H9 (cell line): ENCODE results near the gene SUPT3H. TPM values are rescaled to one million over a fixed set of nuclear protein-coding genes. Genes with fewer than 3 reads are reported as not detected.

Experiments used
- DNase-seq: peaks from one replicate; pipeline ENCODE4 v3.0.0-alpha.2; 2017
- H2AFZ ChIP-seq: one replicate; pipeline ENCODE4 v1.6.1; 2013; ENCODE audit warnings: mild to moderate bottlenecking, low read length, control low read depth, moderate library complexity
- H2AK5ac ChIP-seq: 2 replicates; pipeline ENCODE4 v1.6.1; 2013; ENCODE audit warnings: low read length, control low read depth, mixed read lengths; ENCODE audit not compliant: insufficient read length
- H2BK120ac ChIP-seq: one replicate; pipeline ENCODE4 v1.6.1; 2013; ENCODE audit warnings: low read depth, mild to moderate bottlenecking, low read length, control low read depth, inconsistent platforms; ENCODE audit not compliant: poor library complexity, severe bottlenecking
- H2BK12ac ChIP-seq: 2 replicates; pipeline ENCODE4 v1.6.1; 2013; ENCODE audit warnings: low read length, control low read depth, mixed read lengths, low read depth; ENCODE audit not compliant: insufficient read length
- H2BK15ac ChIP-seq: 2 replicates; pipeline ENCODE4 v1.6.1; 2013; ENCODE audit warnings: low read depth, low read length, control low read depth
- H2BK20ac ChIP-seq: one replicate; pipeline ENCODE4 v1.6.1; 2013; ENCODE audit warnings: low read depth, mild to moderate bottlenecking, low read length, control low read depth, inconsistent platforms; ENCODE audit not compliant: poor library complexity, severe bottlenecking
- H2BK5ac ChIP-seq: 2 replicates; pipeline ENCODE4 v1.6.1; 2013; ENCODE audit warnings: low read length, control low read depth, mixed read lengths; ENCODE audit not compliant: insufficient read length
- H3K14ac ChIP-seq: 2 replicates; pipeline ENCODE4 v1.6.1; 2013; ENCODE audit warnings: low read length, control low read depth; ENCODE audit not compliant: insufficient read depth
- H3K18ac ChIP-seq: 2 replicates; pipeline ENCODE4 v1.6.1; 2013; ENCODE audit warnings: low read depth, mild to moderate bottlenecking, mixed read lengths, low read length, control low read depth; ENCODE audit not compliant: insufficient read length
- H3K23ac ChIP-seq: 2 replicates; pipeline ENCODE4 v1.6.1; 2013; ENCODE audit warnings: low read length, control low read depth, mixed read lengths, low read depth; ENCODE audit not compliant: insufficient read length
- H3K23me2 ChIP-seq: 2 replicates; pipeline ENCODE4 v1.6.1; 2013; ENCODE audit warnings: low read depth, mild to moderate bottlenecking, mixed read lengths, low read length, control low read depth; ENCODE audit not compliant: insufficient read length, poor library complexity, severe bottlenecking
- H3K27ac ChIP-seq: 2 replicates; pipeline ENCODE4 v1.5.1; 2013; ENCODE audit warnings: low read length, control low read depth, mixed read lengths, low read depth; ENCODE audit not compliant: insufficient read length
- H3K27me3 ChIP-seq: 2 replicates; pipeline ENCODE4 v1.6.1; 2013; ENCODE audit warnings: low read length, control low read depth, inconsistent platforms; ENCODE audit not compliant: insufficient read depth
- H3K4ac ChIP-seq: 2 replicates; pipeline ENCODE4 v1.6.1; 2013; ENCODE audit warnings: low read depth, mild to moderate bottlenecking, control low read depth, inconsistent platforms, low read length, moderate library complexity
- H3K4me1 ChIP-seq: 2 replicates; pipeline ENCODE4 v1.6.1; 2013; ENCODE audit warnings: low read length, control low read depth, inconsistent platforms; ENCODE audit not compliant: insufficient read depth
- H3K4me2 ChIP-seq: 2 replicates; pipeline ENCODE4 v1.6.1; 2013; ENCODE audit warnings: low read length, control low read depth, mixed read lengths; ENCODE audit not compliant: insufficient read length, insufficient read depth
- H3K56ac ChIP-seq: 2 replicates; pipeline ENCODE4 v1.6.1; 2013; ENCODE audit warnings: low read depth, mild to moderate bottlenecking, mixed read lengths, low read length, control low read depth; ENCODE audit not compliant: insufficient read length
- H3K79me1 ChIP-seq: 2 replicates; pipeline ENCODE4 v1.6.1; 2013; ENCODE audit warnings: low read depth, mild to moderate bottlenecking, moderate library complexity, low read length, control low read depth, inconsistent platforms; ENCODE audit not compliant: insufficient read depth, poor library complexity, severe bottlenecking
- H3K79me2 ChIP-seq: 2 replicates; pipeline ENCODE4 v1.6.1; 2013; ENCODE audit warnings: low read length, control low read depth, inconsistent platforms; ENCODE audit not compliant: insufficient read depth
- H3K9ac ChIP-seq: 2 replicates; pipeline ENCODE4 v1.6.1; 2013; ENCODE audit warnings: low read length, control low read depth, mixed read lengths; ENCODE audit not compliant: insufficient read length; ENCODE audit errors: extremely low read depth
- H3K9me3 ChIP-seq: one replicate; pipeline ENCODE4 v1.6.1; 2013; ENCODE audit warnings: low read depth, low read length, inconsistent platforms; ENCODE audit not compliant: control insufficient read depth
- H3T11ph ChIP-seq: one replicate; pipeline ENCODE4 v1.6.1; 2013; ENCODE audit warnings: mild to moderate bottlenecking, low read length, control low read depth, inconsistent platforms
- H4K20me1 ChIP-seq: one replicate; pipeline ENCODE4 v1.6.1; 2013; ENCODE audit not compliant: control insufficient read depth, insufficient read length, insufficient read depth
- H4K5ac ChIP-seq: 2 replicates; pipeline ENCODE4 v1.6.1; 2013; ENCODE audit warnings: low read depth, mild to moderate bottlenecking, mixed read lengths, low read length, control low read depth; ENCODE audit not compliant: insufficient read length
- H4K8ac ChIP-seq: replicated peaks from 2 replicates; pipeline ENCODE4 v1.6.1; 2013; ENCODE audit warnings: low read length, control low read depth, mixed read lengths, low read depth; ENCODE audit not compliant: insufficient read length
- H4K91ac ChIP-seq: 2 replicates; pipeline ENCODE4 v1.6.1; 2013; ENCODE audit warnings: low read depth, mild to moderate bottlenecking, moderate library complexity, mixed read lengths, low read length, control low read depth; ENCODE audit not compliant: insufficient read length
- H3K27ac Mint-ChIP-seq, 3 experiments: 2 replicates in 2 of 3; 3 replicates in 1 of 3; pipeline ENCODE4 v1.8.0; 2020 to 2021; ENCODE audit warnings: mixed read lengths in 3 of 3, mild to moderate bottlenecking in 1 of 3, moderate library complexity in 1 of 3
- H3K27me3 Mint-ChIP-seq: 2 replicates; pipeline ENCODE4 v1.8.0; 2021; ENCODE audit warnings: low read depth, mild to moderate bottlenecking, moderate library complexity, mixed read lengths
- H3K36me3 Mint-ChIP-seq, 3 experiments: 2 replicates in 2 of 3; 3 replicates in 1 of 3; pipeline ENCODE4 v1.8.0; 2020 to 2021; ENCODE audit warnings: low read depth in 3 of 3, mixed read lengths in 3 of 3; ENCODE audit not compliant: insufficient read depth in 1 of 3
- H3K4me1 Mint-ChIP-seq, 2 experiments: 2 replicates each; pipeline ENCODE4 v1.8.0; 2020; ENCODE audit warnings: mixed read lengths in 2 of 2
- H3K4me3 Mint-ChIP-seq, 2 experiments: 2 replicates in 1 of 2; 3 replicates in 1 of 2; pipeline ENCODE4 v1.8.0; 2020 to 2021; ENCODE audit warnings: mild to moderate bottlenecking in 2 of 2, mixed read lengths in 2 of 2, moderate library complexity in 1 of 2
- H3K9me3 Mint-ChIP-seq, 2 experiments: 2 replicates in 1 of 2; 3 replicates in 1 of 2; pipeline ENCODE4 v1.8.0; 2020; ENCODE audit warnings: mild to moderate bottlenecking in 2 of 2, mixed read lengths in 2 of 2, moderate library complexity in 1 of 2
- CTCF ChIP-seq: fragments of 200-600 bp; sonication (generic); conservative IDR thresholded peaks from 3 replicates; pipeline ENCODE4 v1.8.0; 2021; ENCODE audit warnings: antibody characterized with exemption, mild to moderate bottlenecking
- WGBS: extraction: QIAGEN DNeasy Blood & Tissue Kit; methylation state at CpG from one replicate; pipeline ENCODE4 v1.1.7; 2013; ENCODE audit warnings: missing lambda C conversion rate, low lambda C conversion rate, mixed read lengths; ENCODE audit not compliant: insufficient read length; ENCODE audit errors: extremely low coverage; 5-methylcytosine and 5-hydroxymethylcytosine counted together
- total RNA-seq: library from RNA; stranded (reverse); gene quantifications from 2 replicates; pipeline ENCODE4 v1.2.1, GENCODE V29; 2021

The SUPT3H gene
- total RNA-seq, 1 experiment from 2014 or later, result 22.5 TPM

DNA sequence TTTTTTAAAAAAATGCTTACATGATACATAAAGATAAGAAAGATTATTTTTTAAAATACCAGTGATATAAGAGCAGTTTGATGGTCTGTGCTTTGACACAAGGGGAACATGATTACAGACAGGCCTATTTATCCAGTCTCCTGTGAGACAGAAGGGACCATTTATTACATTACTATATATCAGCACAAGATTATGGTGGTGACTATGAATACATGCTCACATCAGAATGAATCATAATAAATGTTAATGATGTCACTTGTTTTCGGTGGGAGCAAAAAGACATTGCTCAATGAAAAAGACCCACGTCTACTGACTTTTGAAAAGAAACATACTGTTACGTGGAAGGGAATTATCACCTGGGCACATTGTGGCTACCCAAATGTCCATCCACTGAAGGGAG lies 535.1 kb downstream of the SUPT3H start:
- Histone ChIP-seq H3K9ac (no peak overlapping the region), H3K23me2 (no peaks in the 10 kb centered on the region)

More for the DNA sequence above, 535.1 kb downstream of the SUPT3H start:
- Histone ChIP-seq H2BK12ac (no peak overlapping the region), H3K27me3 (no peaks in the 10 kb centered on the region), H4K20me1 (no peaks in the 10 kb centered on the region), H3K23ac (no peak overlapping the region), H2BK5ac (no peak overlapping the region), H3K18ac (no peak overlapping the region), H3K4me2 (no peak overlapping the region), H3K4ac (no peak overlapping the region), H3K4me1 (no peaks in the 10 kb centered on the region), H3K79me1 (no peaks in the 10 kb centered on the region), H3K27ac (no peak overlapping the region), H2BK15ac (no peak overlapping the region), H2AFZ (no peak overlapping the region), H4K5ac (no peak overlapping the region), H3K79me2 (no peaks in the 10 kb centered on the region), H2BK120ac (no peak overlapping the region), H3K9me3 (no peaks in the 10 kb centered on the region), H4K91ac (no peak overlapping the region), H4K8ac (no peak overlapping the region), H2AK5ac (no peak overlapping the region), H3T11ph (no peak overlapping the region), H3K14ac (no peak overlapping the region), H3K56ac (no peak overlapping the region), H2BK20ac (no peak overlapping the region)
- Mint-ChIP-seq H3K4me1 (peaks cover 0 to 3% of the 10 kb centered on the region in 2 experiments; a peak in 1 of 4 replicates), H3K27ac (no peak overlapping the region), H3K9me3 (no peaks in the 10 kb centered on the region; a peak in 1 of 5 replicates), H3K27me3 (no peaks in the 10 kb centered on the region), H3K4me3 (no peak overlapping the region), H3K36me3 (no peaks in the 10 kb centered on the region)
- no peak for DNase-seq
- no CpG with 5 or more reads among the region's 3 CpGs for WGBS
- no peak for TF ChIP-seq CTCF
